Activated CD4-positive, alpha-beta T cell treated with anti-CD3 and anti-CD28 coated beads, Interleukin-2, amount 10 ng/mL, durations not matched to agents 24 days and 14 days (primary cell): ENCODE measurements around the gene RNF26. TPM values are rescaled to one million over a fixed set of nuclear protein-coding genes. Genes with fewer than 3 reads are reported as not detected.

Experiments used
- DNase-seq: peaks from one replicate; pipeline ENCODE4 v3.0.0; 2022
- H3K27ac Mint-ChIP-seq: one replicate; pipeline ENCODE4 v1.8.0; 2022; ENCODE audit warnings: mild to moderate bottlenecking, mixed read lengths
- H3K27me3 Mint-ChIP-seq: one replicate; pipeline ENCODE4 v1.8.0; 2022; ENCODE audit warnings: mixed read lengths
- H3K36me3 Mint-ChIP-seq: one replicate; pipeline ENCODE4 v1.8.0; 2022; ENCODE audit warnings: low read depth, mild to moderate bottlenecking, mixed read lengths
- H3K4me1 Mint-ChIP-seq: one replicate; pipeline ENCODE4 v1.8.0; 2021; ENCODE audit warnings: mixed read lengths
- H3K4me3 Mint-ChIP-seq: one replicate; pipeline ENCODE4 v1.8.0; 2022; ENCODE audit warnings: mild to moderate bottlenecking, moderate library complexity, mixed read lengths
- H3K9me3 Mint-ChIP-seq: one replicate; pipeline ENCODE4 v1.8.0; 2021; ENCODE audit warnings: mixed read lengths
- intact Hi-C: fragments of 100-400 bp; cut with micrococcal nuclease; formaldehyde crosslinking; loops from one replicate; pipeline ENCODE4 v1.15.1; 2023
- total RNA-seq: library from RNA; stranded (reverse); gene quantifications from 2 replicates; pipeline ENCODE4 v1.2.3, GENCODE V29; 2022

The RNF26 gene
- total RNA-seq, 1 donor from 2014 or later = 26.5 TPM

DNA sequence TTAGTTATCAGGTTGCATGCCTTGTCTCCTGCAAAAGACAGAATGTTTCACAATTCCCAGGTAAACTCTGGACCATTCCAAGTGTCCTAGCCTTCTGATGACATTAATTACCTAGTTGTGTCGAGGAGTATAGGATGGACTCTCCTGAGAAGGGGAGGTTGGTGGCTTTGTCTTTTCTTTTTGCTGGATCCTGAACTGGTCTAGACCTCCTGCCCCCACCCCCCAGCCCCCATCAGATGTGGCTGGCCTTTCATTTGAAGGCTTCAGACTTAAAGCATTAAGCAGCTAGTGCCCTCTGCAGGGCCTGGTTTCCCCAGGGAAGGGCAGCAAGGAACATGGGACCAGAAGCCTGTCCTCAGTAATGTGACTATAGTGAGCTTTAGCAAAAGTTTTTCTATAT is 27.1 kb upstream of the RNF26 start:
- intact Hi-C loops = no loop called here
- Mint-ChIP-seq H3K27ac (peak overlapping the region; percentile 89), H3K27me3 (no peaks in the 10 kb centered on the region), H3K4me1 (peaks cover 25% of the 10 kb centered on the region), H3K4me3 (no peak overlapping the region), H3K9me3 (no peaks in the 10 kb centered on the region), H3K36me3 (peaks cover 24% of the 10 kb centered on the region)
- no peak for DNase-seq

DNA sequence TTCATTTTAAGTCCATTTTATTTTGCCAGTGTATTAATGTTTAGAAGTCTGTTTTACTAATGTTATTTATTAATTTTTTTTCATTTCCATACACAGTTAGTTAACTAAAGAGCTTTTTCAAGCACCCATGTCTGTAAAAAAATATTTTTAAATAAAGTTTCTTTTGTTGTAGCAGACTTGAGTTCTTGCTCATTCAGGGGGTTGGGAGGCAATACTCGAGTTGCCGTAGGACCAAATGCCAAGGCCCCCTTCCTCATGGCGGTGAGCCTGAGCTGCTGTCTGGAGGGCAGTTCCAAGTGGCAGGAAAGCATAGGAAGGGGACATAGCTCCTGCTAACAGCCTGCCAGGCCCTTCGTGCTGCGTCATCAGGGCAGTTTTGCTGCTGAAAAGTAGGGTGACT is 26.4 kb upstream of the RNF26 start:
- Mint-ChIP-seq H3K9me3 (no peaks in the 10 kb centered on the region), H3K27me3 (no peaks in the 10 kb centered on the region), H3K27ac (no peak overlapping the region), H3K36me3 (peaks cover 18% of the 10 kb centered on the region), H3K4me1 (peaks cover 25% of the 10 kb centered on the region), H3K4me3 (no peak overlapping the region)
- intact Hi-C loops = no loop called here
- no peak for DNase-seq

- H3K27ac Mint-ChIP-seq = peak overlapping the region; percentile 12
- no peaks in the 10 kb centered on the region for H3K9me3 Mint-ChIP-seq
- intact Hi-C loops = no loop called here
- no peak overlapping the region for H3K4me3 Mint-ChIP-seq
- peaks cover 25% of the 10 kb centered on the region for H3K4me1 Mint-ChIP-seq
- H3K36me3 Mint-ChIP-seq = peaks cover 10% of the 10 kb centered on the region
- no peak for DNase-seq
- peaks cover 3% of the 10 kb centered on the region for H3K27me3 Mint-ChIP-seq
Observed at GRCh38 chr11:119309411-119309810, 24.9 kb upstream of the RNF26 start.

DNA sequence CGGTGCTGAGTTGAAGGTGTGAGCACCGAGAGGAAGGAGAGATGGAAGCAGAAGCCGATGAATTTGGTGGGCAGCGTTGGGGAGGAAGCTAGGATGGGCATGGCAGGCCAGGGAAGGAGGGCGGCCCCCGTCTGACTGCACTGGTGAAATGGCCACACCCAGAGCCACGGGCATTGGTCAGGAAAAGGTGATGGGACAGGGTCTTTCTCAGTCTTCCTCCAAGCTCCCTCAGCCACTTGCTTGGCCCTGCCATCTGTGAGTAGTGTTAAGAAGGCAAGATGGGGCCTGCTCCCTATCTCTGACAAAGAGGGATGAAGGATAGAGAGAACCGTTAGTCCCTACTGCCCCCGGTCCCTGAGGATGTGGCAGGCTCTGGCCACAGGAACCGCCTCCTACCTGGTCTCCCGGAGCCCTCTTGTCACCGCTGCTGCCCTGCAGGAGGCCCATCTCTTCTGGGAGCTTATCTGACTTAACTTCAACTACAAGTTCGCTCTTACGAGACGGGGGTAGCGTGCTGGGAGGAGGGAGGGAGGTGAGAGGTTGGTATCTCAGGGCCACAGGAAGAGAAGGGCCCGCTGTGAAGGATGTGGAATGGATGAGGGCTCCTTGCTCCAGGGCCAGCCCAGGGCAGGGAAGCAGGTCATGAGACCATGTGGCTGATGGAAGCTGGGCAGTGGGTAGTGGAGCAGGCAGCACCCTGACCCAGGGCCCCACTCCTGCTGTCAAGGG is 24.2 kb upstream of the RNF26 start:
- intact Hi-C loops = no loop called here
- Mint-ChIP-seq H3K4me1 (peaks cover 20% of the 10 kb centered on the region), H3K9me3 (no peaks in the 10 kb centered on the region), H3K36me3 (peaks cover 9% of the 10 kb centered on the region), H3K27ac (no peak overlapping the region), H3K4me3 (no peak overlapping the region), H3K27me3 (peaks cover 4% of the 10 kb centered on the region)
- DNase-seq = no peak

DNA sequence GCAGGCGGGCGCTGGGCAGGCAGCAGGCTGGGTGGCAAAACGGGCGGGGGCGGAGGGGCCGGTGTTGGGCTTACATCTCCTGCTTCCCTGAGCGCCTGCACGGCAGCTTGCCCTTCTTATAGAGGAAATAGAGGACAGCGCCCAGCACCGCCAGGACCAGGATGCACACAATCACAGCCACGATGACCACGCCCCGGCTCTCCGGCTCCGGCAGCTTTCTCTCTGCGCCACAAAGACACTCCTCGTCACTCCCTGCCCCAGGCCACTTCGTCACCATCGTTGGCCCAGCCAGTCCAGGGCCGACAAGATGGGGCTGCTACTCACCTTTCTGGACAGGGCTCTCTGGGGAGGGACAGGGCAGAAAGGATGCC is 23.7 kb upstream of the RNF26 start:
- no peak overlapping the region for H3K4me3 Mint-ChIP-seq
- H3K4me1 Mint-ChIP-seq = peaks cover 21% of the 10 kb centered on the region
- no peak overlapping the region for H3K27ac Mint-ChIP-seq
- no peak for DNase-seq
- no peaks in the 10 kb centered on the region for H3K9me3 Mint-ChIP-seq
- intact Hi-C loops = no loop called here
- H3K27me3 Mint-ChIP-seq = peaks cover 9% of the 10 kb centered on the region
- H3K36me3 Mint-ChIP-seq = peaks cover 7% of the 10 kb centered on the region

DNA sequence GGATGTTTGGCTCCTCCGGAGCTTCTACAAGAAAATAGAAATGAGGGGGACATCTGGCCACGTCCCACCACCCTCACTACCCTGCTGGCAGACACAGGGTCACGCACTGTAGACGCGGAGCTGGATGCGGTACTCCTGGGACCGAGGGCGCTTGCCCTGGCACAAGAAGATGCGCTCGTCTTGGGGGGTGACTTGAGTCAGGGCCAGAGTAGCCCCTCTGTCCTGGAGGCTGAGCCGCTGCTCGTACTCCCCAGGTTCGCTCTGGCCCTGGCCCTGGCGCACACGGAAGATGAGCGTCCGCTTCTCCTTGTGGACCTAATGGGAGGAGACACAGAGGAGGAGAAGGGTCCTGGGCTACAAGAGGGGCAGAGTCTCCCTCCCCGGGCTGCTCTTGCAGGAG is 19.6 kb upstream of the RNF26 start:
- Mint-ChIP-seq H3K27me3 (peaks cover 29% of the 10 kb centered on the region), H3K36me3 (no peaks in the 10 kb centered on the region), H3K9me3 (no peaks in the 10 kb centered on the region), H3K4me3 (no peak overlapping the region), H3K4me1 (peaks cover 14% of the 10 kb centered on the region), H3K27ac (no peak overlapping the region)
- no peak for DNase-seq
- intact Hi-C loops = no loop called here

DNA sequence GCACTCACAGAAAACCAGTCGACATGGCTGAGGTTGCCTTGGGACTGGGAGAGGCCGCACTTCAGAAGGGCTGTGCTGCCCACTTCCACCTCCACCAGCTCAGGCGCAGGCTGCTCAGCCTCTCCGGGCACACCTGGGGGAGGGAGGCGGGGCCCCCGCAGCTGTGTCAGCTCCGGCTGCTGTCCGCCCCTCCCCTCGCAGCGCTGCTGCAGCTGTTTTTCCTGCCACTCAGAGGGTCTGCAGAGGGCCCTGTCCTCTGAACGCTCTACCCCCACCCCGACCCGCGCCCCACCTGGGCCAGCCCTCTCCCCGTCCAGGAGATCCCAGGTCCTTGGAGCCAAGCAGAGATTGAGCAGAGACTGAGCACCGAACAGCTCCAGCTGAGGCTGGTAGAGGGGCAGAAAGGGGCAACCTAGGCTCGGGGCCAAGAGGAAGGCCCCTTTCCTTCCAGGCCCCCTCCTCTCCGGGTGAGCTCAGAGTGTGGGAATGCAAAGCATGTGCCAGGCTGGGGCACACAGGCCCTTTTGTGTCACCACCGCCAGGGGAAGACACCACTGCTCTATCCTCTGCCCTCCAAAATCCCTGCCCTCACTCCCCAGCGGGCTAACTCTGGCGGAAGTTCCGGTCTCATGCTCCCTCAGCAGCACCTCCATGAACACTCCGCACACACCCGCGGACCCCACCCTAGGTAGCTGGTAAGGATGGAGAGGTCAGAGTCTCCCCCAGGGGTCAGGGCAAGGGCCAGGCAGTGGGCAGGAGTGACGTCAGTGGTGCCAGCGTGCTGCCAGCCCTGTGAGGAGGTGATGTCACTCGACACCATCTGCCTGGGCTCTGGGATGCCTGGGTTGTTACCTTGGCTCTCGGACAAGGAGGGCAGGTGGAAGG is 19.0 kb upstream of the RNF26 start:
- Mint-ChIP-seq H3K36me3 (no peaks in the 10 kb centered on the region), H3K4me1 (peaks cover 17% of the 10 kb centered on the region), H3K4me3 (peak overlapping the region; percentile 72), H3K9me3 (no peaks in the 10 kb centered on the region), H3K27ac (peak overlapping the region; percentile 29), H3K27me3 (peaks cover 30% of the 10 kb centered on the region)
- intact Hi-C loops = no loop called here
- peak; percentile 77 for DNase-seq

DNA sequence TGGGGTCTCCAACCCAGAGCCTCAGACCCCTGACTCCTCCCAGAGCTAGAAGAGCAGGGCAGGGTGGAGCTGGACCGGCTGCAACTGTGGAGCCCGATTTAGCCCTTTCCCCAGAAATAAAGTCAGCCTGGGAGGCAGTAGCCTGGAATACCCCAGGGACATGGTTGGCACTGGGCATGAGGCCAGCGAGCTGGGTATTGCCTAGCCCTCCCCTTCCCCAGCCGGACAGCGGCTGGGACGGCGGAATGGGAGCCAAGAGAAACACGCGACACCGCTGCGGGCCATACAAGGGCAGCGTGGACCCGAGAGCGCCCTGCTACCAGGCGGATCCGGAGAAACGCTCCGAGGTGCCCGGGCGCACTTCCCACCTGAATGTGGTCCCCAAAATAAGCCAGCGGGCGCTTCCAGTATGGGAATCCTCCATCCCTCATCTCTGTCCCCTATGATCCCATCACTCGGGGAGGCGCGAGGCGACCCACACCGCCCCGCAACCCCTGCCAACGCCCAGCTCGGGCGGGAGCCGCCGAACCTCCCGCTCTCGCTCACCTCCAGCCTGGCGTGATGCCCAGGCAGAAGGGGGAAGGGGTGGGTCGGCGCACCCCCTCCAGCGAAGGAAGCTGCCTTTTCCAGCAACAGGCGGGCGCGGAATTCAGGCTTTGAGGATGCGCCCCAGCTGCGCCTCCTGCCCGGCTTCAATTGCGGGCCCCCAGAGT is 18.2 kb upstream of the RNF26 start:
- intact Hi-C loops = no loop called here
- Mint-ChIP-seq H3K27me3 (peaks cover 30% of the 10 kb centered on the region), H3K36me3 (no peaks in the 10 kb centered on the region), H3K27ac (no peak overlapping the region), H3K4me1 (peaks cover 17% of the 10 kb centered on the region), H3K9me3 (no peaks in the 10 kb centered on the region), H3K4me3 (peak overlapping the region; percentile 72)
- DNase-seq = peak; percentile 69

GRCh38 chr11:119316729-119317591 is 17.4 kb upstream of the RNF26 start, which contains the start of gene MCAM:
Gene MCAM (minus strand): TSS chr11:119317130. CDS start chr11:119317101, 29 bp downstream.
- Mint-ChIP-seq H3K27ac (no peak within 1 kb of the TSS), H3K4me3 (peak within 1 kb of the TSS; percentile 72), H3K4me1 (peaks cover 23% of the 10 kb centered on the region), H3K36me3 (no peaks in the 10 kb centered on the region), H3K27me3 (peaks cover 30% of the 10 kb centered on the region), H3K9me3 (no peaks in the 10 kb centered on the region)
- intact Hi-C loops = no loop called here
- DNase-seq = peak; percentile 67

DNA sequence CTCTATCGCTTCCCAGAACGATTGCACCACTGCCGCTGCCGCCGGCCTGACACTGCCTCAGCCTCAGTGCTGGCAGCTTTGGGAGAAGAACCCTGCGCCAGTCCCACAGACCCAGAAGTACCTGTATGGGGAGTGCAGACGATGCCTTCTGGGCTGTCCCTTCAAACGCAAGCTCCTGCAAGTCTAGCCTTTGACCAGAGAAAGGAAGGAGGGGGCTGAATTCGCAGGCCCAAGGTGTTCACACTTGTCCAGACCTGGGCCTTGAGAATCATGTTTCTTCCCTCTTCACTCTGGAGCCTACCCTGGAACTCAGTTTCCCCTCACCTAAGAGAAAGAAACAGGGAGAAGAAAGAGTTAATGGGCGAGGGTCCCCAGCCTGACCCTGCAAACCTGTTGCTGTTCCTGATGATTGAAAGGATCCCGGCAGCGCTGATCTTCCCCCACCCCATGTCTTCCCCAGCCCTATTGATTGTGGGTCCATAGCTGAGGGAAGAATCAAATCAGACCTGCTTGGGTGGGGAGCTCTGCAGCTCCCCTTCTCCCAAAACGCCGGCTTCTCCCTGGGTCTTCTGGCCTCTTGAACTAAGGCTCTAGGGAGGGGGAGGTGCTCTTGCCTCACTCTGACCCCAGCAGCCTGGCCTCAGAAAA is 16.6 kb upstream of the RNF26 start:
- Mint-ChIP-seq H3K4me3 (peak overlapping the region; percentile 12), H3K27me3 (peaks cover 30% of the 10 kb centered on the region), H3K9me3 (no peaks in the 10 kb centered on the region), H3K36me3 (no peaks in the 10 kb centered on the region), H3K27ac (no peak overlapping the region), H3K4me1 (peaks cover 26% of the 10 kb centered on the region)
- intact Hi-C loops = no loop called here
- DNase-seq = peak; percentile 56

DNA sequence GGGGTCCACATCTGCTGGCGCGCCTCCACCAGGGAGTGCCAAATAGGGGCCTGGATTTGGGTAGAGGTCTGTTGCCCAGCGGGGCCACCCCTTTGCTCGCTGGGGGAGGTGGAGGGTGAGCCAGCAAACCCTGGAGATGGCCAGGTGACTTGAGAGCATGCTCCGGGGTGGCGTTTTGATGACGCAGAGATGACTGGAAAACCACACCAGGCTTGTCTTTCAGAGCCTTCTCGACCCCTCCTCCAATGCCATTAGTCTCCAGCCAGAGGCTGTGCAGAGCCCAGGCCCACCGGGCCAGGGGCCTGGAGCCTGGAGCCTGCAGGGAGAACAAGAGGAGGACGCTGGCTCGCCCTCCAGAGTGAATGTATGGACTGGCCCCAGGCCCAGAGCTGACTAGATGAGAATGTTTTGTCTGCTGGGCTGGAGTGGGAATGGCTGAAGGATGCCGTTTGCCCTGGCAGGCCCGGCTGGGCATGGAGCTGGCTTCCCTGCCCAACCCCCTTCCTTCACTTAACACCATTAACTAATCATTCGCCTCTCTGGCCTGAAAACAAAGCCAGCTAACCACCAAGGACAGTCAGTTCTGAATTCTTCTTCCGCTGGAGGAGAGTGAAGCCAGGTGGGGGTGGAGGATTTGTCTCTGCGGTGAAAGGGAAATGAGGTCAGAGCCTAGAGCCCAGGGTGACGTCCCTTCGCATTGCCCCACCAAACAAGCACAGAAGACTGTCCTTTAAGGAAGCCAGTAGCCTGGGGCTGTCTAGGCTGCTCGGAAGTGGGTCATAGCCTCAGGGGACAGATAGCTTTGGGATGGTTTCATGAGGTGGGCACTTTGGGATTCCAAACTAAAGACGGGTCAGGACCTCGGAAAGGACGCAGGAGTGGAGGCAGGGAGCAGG is 15.8 kb upstream of the RNF26 start:
- H3K9me3 Mint-ChIP-seq = no peaks in the 10 kb centered on the region
- intact Hi-C loops = no loop called here
- peak overlapping the region; percentile 78 for H3K27ac Mint-ChIP-seq
- H3K4me1 Mint-ChIP-seq = peaks cover 26% of the 10 kb centered on the region
- H3K36me3 Mint-ChIP-seq = no peaks in the 10 kb centered on the region
- DNase-seq = peak; percentile 77
- peak overlapping the region; percentile 70 for H3K4me3 Mint-ChIP-seq
- H3K27me3 Mint-ChIP-seq = peaks cover 30% of the 10 kb centered on the region

GRCh38 chr11:119319136-119319699 is 15.1 kb upstream of the RNF26 start:
- Mint-ChIP-seq H3K36me3 (no peaks in the 10 kb centered on the region), H3K27ac (peak overlapping the region; percentile 87), H3K27me3 (peaks cover 29% of the 10 kb centered on the region), H3K4me3 (peak overlapping the region; percentile 70), H3K4me1 (peaks cover 28% of the 10 kb centered on the region), H3K9me3 (no peaks in the 10 kb centered on the region)
- peak; percentile 59 for DNase-seq
- intact Hi-C loops = no loop called here
